DND-41 (cell line): Measurements from ENCODE around the gene MED13.

ENCODE experiments used
- EZH2 ChIP-seq: IDR thresholded peaks from 3 replicates; pipeline ENCODE4 v1.6.1; 2012; ENCODE audit warnings: borderline replicate concordance, low read depth, mild to moderate bottlenecking, moderate library complexity, low read length, inconsistent platforms; ENCODE audit not compliant: severe bottlenecking
- TF ChIP-seq, protein P1 (sequence below): IDR thresholded peaks from 2 replicates; pipeline ENCODE4 v1.5.1; 2012; ENCODE audit warnings: borderline replicate concordance, low read length, moderate library complexity, mild to moderate bottlenecking; ENCODE audit not compliant: poor library complexity, severe bottlenecking; ENCODE audit errors: extremely low read depth

DNA sequence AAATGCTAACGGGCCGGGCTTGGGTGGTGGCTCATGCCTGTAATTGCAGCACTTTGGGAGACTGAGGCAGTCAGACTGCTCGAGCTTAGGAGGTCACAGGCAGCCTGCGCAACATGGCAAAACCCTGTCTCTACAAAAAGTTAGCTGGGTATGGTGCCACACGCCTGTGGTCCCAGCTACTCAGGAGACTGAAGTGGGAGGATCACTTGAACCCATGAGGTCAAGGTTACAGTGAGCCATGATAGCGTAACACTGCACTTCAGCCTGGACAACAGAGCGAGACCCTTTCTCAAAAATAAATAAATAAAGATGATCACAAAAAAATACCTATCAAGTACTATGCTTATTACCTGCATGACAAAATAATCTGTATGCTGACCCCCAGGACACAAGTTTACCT is 91.0 kb downstream of the MED13 start:
- TF ChIP-seq, protein P1, sequence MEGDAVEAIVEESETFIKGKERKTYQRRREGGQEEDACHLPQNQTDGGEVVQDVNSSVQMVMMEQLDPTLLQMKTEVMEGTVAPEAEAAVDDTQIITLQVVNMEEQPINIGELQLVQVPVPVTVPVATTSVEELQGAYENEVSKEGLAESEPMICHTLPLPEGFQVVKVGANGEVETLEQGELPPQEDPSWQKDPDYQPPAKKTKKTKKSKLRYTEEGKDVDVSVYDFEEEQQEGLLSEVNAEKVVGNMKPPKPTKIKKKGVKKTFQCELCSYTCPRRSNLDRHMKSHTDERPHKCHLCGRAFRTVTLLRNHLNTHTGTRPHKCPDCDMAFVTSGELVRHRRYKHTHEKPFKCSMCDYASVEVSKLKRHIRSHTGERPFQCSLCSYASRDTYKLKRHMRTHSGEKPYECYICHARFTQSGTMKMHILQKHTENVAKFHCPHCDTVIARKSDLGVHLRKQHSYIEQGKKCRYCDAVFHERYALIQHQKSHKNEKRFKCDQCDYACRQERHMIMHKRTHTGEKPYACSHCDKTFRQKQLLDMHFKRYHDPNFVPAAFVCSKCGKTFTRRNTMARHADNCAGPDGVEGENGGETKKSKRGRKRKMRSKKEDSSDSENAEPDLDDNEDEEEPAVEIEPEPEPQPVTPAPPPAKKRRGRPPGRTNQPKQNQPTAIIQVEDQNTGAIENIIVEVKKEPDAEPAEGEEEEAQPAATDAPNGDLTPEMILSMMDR, result no peak
- no peak for TF ChIP-seq EZH2
